Omental fat pad (tissue), 4 donors: ENCODE measurements around the gene PEPD. TPM values are rescaled to one million over a fixed set of nuclear protein-coding genes. Genes with fewer than 3 reads are reported as not detected.

Source experiments
- ATAC-seq: fragments of 150-250 bp; one replicate; pipeline ENCODE4 v1.9.1; 2016; ENCODE audit warnings: mild to moderate bottlenecking, moderate library complexity; ENCODE audit not compliant: low FRiP score
- DNase-seq: peaks from one replicate; pipeline ENCODE4 v3.0.0-alpha.2; 2019; ENCODE audit warnings: low spot score
- total RNA-seq, 4 donors: library from RNA; depleted of rRNA; stranded (reverse); fragments of >200 nt; gene quantifications; one replicate each; pipeline ENCODE4 v1.1.0, GENCODE V29; 2016
- TF ChIP-seq, protein P1 (sequence below), 3 donors: fragments of 450-650 bp; IDR thresholded peaks; one replicate each; pipeline ENCODE4 v1.5.1; 2016 to 2017; ENCODE audit warnings: antibody characterized with exemption in 3 of 3, mild to moderate bottlenecking in 3 of 3, moderate library complexity in 2 of 3

Gene PEPD
- total RNA-seq, 4 donors from 2014 or later = 78.9 to 99.3 (median 89.8) TPM

- TF ChIP-seq, protein P1, sequence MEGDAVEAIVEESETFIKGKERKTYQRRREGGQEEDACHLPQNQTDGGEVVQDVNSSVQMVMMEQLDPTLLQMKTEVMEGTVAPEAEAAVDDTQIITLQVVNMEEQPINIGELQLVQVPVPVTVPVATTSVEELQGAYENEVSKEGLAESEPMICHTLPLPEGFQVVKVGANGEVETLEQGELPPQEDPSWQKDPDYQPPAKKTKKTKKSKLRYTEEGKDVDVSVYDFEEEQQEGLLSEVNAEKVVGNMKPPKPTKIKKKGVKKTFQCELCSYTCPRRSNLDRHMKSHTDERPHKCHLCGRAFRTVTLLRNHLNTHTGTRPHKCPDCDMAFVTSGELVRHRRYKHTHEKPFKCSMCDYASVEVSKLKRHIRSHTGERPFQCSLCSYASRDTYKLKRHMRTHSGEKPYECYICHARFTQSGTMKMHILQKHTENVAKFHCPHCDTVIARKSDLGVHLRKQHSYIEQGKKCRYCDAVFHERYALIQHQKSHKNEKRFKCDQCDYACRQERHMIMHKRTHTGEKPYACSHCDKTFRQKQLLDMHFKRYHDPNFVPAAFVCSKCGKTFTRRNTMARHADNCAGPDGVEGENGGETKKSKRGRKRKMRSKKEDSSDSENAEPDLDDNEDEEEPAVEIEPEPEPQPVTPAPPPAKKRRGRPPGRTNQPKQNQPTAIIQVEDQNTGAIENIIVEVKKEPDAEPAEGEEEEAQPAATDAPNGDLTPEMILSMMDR (IDR thresholded peaks at IDR 0.05) = no peak
- DNase-seq (no peak), ATAC-seq (no peak)
Observed at GRCh38 chr19:33476151-33476707, 45.4 kb downstream of the PEPD start.

GRCh38 chr19:33473653-33474305 lies 47.8 kb downstream of the PEPD start:
- ATAC-seq (no peak), DNase-seq (no peak)

GRCh38 chr19:33472691-33473652 lies 48.6 kb downstream of the PEPD start:
- DNase-seq = no peak
- ATAC-seq = no peak
- TF ChIP-seq, protein P1 (IDR thresholded peaks at IDR 0.05) = no peak

More at GRCh38 chr19:33473653-33474305, 47.8 kb downstream of the PEPD start:
- TF ChIP-seq, protein P1 (IDR thresholded peaks at IDR 0.05) = no peak

DNA sequence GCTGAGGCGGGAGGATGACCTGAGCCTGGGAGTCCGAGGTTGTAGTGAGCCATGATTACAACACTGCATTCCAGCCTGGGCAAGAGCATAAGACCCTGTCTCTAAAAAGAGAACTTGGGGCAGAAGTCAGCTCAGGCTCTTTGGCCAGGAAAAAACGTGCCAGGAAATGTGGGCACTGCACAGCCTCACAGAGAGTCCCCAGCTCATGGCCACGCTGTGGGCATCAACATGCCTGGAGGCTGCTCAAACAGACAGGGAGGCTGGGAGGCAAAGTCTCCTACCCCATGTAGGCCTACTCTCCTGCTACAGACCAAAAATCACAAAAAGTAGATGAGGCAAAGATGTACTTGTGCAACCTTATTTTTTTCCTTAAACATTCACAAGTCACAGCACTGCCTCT lies 49.4 kb downstream of the PEPD start:
- TF ChIP-seq, protein P1 (IDR thresholded peaks at IDR 0.05) = no peak
- DNase-seq = no peak
- no peak for ATAC-seq

DNA sequence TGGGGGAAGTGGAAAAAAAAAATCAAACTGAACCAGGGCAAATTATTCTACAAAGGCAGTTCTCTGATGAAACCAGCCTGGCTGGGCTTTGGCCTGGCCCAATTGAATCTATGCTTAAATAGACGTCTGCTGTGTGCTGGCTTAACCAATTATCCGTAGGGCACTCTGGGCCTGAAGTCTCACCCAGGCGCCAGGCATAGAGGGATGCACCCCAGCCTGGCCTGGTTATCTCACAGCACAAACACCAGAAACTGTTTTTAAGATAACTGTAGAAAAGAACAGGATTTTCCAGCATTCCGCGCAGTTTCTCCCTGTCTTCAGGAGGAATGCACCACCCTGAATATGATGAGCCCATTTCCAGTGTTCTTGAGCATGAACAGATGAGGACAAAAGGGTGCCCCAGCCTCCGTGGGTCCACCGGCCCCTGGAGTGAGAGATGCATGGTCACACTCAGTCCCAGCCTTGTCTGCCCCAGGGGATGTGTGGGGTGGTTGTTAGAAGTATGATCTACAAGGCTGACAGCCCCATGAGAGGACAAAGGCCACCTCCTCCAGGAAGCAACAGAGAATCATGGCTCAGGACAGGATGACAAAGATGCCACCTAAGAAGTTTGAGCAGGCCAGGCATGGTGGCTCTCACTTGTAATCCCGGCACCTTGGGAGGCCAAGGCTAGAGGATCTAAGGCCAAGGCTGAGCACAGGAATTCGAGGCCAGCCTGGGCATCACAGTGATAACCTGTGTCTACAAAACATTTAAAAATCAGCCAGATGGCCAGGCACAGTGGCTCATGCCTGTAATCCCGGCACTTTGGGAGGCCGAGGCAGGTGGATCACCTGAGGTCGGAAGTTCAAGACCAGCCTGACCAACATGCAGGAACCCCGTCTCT lies 50.2 kb downstream of the PEPD start:
- no peak for DNase-seq
- no peak for ATAC-seq

DNA sequence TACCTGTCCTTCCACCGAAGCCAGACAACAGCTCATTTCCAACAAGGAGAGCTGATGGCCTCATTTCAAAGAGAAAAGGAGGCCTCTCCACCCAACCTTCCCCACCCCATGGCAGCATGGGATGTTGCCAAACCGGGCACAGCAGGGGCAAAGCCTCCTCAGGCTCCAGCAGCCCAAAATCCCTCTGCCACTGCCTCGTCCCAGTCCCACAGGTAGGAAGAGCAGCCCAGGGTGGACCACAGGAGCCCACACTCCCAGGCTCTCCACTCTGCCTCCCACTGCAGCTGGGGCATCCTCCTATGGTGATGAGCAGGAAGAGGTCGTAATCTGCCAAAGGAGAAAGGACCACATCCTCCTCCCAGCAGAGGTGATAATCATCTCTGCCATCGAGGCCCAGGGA lies 50.9 kb downstream of the PEPD start:
- no peak for ATAC-seq
- DNase-seq = no peak
- TF ChIP-seq, protein P1 (IDR thresholded peaks at IDR 0.05) = no peak

More for the DNA sequence above, 50.2 kb downstream of the PEPD start:
- TF ChIP-seq, protein P1 (IDR thresholded peaks at IDR 0.05) = no peak
